ENCODE data around the gene PPP5C.
A peak's percentile ranks its signal among the peaks of the same experiment; 100 is the strongest.
"Not testable (repeated sequence)": the region's sequence is repeated elsewhere in the genome, so short reads cannot be mapped to it uniquely, and the experiment has no call there.

Gene PPP5C

GRCh38 chr19:46365561-46365960 is 18.7 kb downstream of the PPP5C start:
- Mint-ChIP-seq H3K4me1 (peaks cover 37% of the 10 kb centered on the region), H3K4me3 (no peak overlapping the region), H3K9me3 (no peaks in the 10 kb centered on the region), H3K27ac (no peak overlapping the region), H3K36me3 (peaks cover 35% of the 10 kb centered on the region), H3K27me3 (no peaks in the 10 kb centered on the region)
- CTCF ChIA-PET, result no interaction called here
- DNase-seq, result no peak

- Mint-ChIP-seq H3K36me3 (peaks cover 34% of the 10 kb centered on the region), H3K9me3 (no peaks in the 10 kb centered on the region), H3K4me3 (no peak overlapping the region), H3K4me1 (peaks cover 35% of the 10 kb centered on the region), H3K27me3 (no peaks in the 10 kb centered on the region), H3K27ac (peak overlapping the region; percentile 20)
- CTCF ChIA-PET, result no interaction called here
- peak; percentile 5 for DNase-seq
These were observed 19.9 kb downstream of the PPP5C start for GRCh38 chr19:46366620-46367292.

- H3K9me3 Mint-ChIP-seq, result no peaks in the 10 kb centered on the region
- H3K4me3 Mint-ChIP-seq, result no peak overlapping the region
- H3K4me1 Mint-ChIP-seq, result peaks cover 37% of the 10 kb centered on the region
- CTCF ChIA-PET, result interaction anchor here (1.5 to 1.9 kb wide), 2 partner anchors 10 to 21 kb away, joined by 4 to 9 read pairs; partner anchors contain the start of gene PPP5C
- H3K27ac Mint-ChIP-seq, result no peak overlapping the region
- H3K27me3 Mint-ChIP-seq, result no peaks in the 10 kb centered on the region
- DNase-seq, result peak; percentile 12
- H3K36me3 Mint-ChIP-seq, result peaks cover 35% of the 10 kb centered on the region
These were observed 20.5 kb downstream of the PPP5C start for GRCh38 chr19:46367426-46367825.

- H3K36me3 Mint-ChIP-seq, result peaks cover 36% of the 10 kb centered on the region
- DNase-seq, result peak; percentile 14
- no peaks in the 10 kb centered on the region for H3K9me3 Mint-ChIP-seq
- H3K4me3 Mint-ChIP-seq, result no peak overlapping the region
- H3K27me3 Mint-ChIP-seq, result no peaks in the 10 kb centered on the region
- H3K27ac Mint-ChIP-seq, result no peak overlapping the region
- CTCF ChIA-PET, result interaction anchor here (0.6 to 1.9 kb wide), 5 partner anchors 9 to 343 kb away, joined by 3 to 9 read pairs (median 4); partner anchors contain the start of gene PPP5C
- peaks cover 37% of the 10 kb centered on the region for H3K4me1 Mint-ChIP-seq
These were observed 21.2 kb downstream of the PPP5C start for GRCh38 chr19:46368116-46368515.

- Mint-ChIP-seq H3K27ac (no peak overlapping the region), H3K27me3 (no peaks in the 10 kb centered on the region), H3K4me1 (peaks cover 26% of the 10 kb centered on the region), H3K9me3 (no peaks in the 10 kb centered on the region), H3K36me3 (peaks cover 28% of the 10 kb centered on the region), H3K4me3 (no peak overlapping the region)
- CTCF ChIA-PET, result interaction anchor here (0.6 to 1.7 kb wide), 3 partner anchors 22 to 113 kb away, joined by 3 to 9 read pairs (median 4); partner anchors contain the start of gene PPP5C
- peak; percentile 20 for DNase-seq
These were observed 22.9 kb downstream of the PPP5C start for GRCh38 chr19:46369817-46370216.

- Mint-ChIP-seq H3K36me3 (peaks cover 24% of the 10 kb centered on the region), H3K27ac (peak overlapping the region; percentile 68), H3K9me3 (no peaks in the 10 kb centered on the region), H3K4me1 (peaks cover 22% of the 10 kb centered on the region), H3K27me3 (no peaks in the 10 kb centered on the region), H3K4me3 (no peak overlapping the region)
- CTCF ChIA-PET, result interaction anchor here (0.6 to 2.0 kb wide), 9 partner anchors 13 to 168 kb away, joined by 3 to 4 read pairs (median 3); partner anchors contain the start of gene PPP5C
- DNase-seq, result peak; percentile 34
These were observed 24.5 kb downstream of the PPP5C start for GRCh38 chr19:46371371-46371901.

- CTCF ChIA-PET, result interaction anchor here (1.0 kb wide), 1 partner anchor 23 kb away, joined by 3 read pairs; no protein-coding TSS in a partner anchor
- H3K27ac Mint-ChIP-seq, result no peak overlapping the region
These were observed 26.1 kb downstream of the PPP5C start for GRCh38 chr19:46372901-46373490.

GRCh38 chr19:46373491-46374359 is 26.8 kb downstream of the PPP5C start:
- Mint-ChIP-seq H3K36me3 (peaks cover 29% of the 10 kb centered on the region), H3K27me3 (no peaks in the 10 kb centered on the region), H3K27ac (no peak overlapping the region), H3K9me3 (no peaks in the 10 kb centered on the region), H3K4me1 (peaks cover 17% of the 10 kb centered on the region), H3K4me3 (no peak overlapping the region)
- CTCF ChIA-PET, result interaction anchor here (0.6 to 1.0 kb wide), 2 partner anchors 22 to 235 kb away, joined by 3 read pairs; no protein-coding TSS in a partner anchor
- DNase-seq, result peak; percentile 13

More at GRCh38 chr19:46372901-46373490, 26.1 kb downstream of the PPP5C start:
- Mint-ChIP-seq H3K36me3 (peaks cover 30% of the 10 kb centered on the region), H3K9me3 (no peaks in the 10 kb centered on the region), H3K4me1 (peaks cover 17% of the 10 kb centered on the region), H3K27me3 (no peaks in the 10 kb centered on the region), H3K4me3 (no peak overlapping the region)
- DNase-seq, result peak; percentile 3

- DNase-seq, result peak; percentile 17
- Mint-ChIP-seq H3K27ac (no peak overlapping the region), H3K4me1 (peaks cover 15% of the 10 kb centered on the region), H3K36me3 (peaks cover 36% of the 10 kb centered on the region), H3K27me3 (no peaks in the 10 kb centered on the region), H3K9me3 (no peaks in the 10 kb centered on the region), H3K4me3 (no peak overlapping the region)
- CTCF ChIA-PET, result interaction anchor here (0.6 kb wide), 1 partner anchor 236 kb away, joined by 3 read pairs; no protein-coding TSS in a partner anchor
These were observed 27.9 kb downstream of the PPP5C start for GRCh38 chr19:46374536-46375475.

- H3K27ac Mint-ChIP-seq, CTCF ChIA-PET, H3K27me3 Mint-ChIP-seq, H3K9me3 Mint-ChIP-seq, H3K4me3 Mint-ChIP-seq: not testable (repeated sequence)
- DNase-seq, result peak; percentile 7
- Mint-ChIP-seq H3K4me1 (peaks cover 15% of the 10 kb centered on the region), H3K36me3 (peaks cover 40% of the 10 kb centered on the region)
These were observed 28.7 kb downstream of the PPP5C start for GRCh38 chr19:46375476-46376067.

- Mint-ChIP-seq H3K27me3 (no peaks in the 10 kb centered on the region), H3K27ac (no peak overlapping the region), H3K4me1 (peaks cover 10% of the 10 kb centered on the region), H3K36me3 (peaks cover 45% of the 10 kb centered on the region), H3K4me3 (no peak overlapping the region), H3K9me3 (no peaks in the 10 kb centered on the region)
- DNase-seq, result peak; percentile 11
- CTCF ChIA-PET, result interaction anchor here (0.7 to 1.6 kb wide), 2 partner anchors 8 to 30 kb away, joined by 3 to 9 read pairs; partner anchors contain the start of gene PPP5C
These were observed 29.6 kb downstream of the PPP5C start for GRCh38 chr19:46376241-46377153.

GRCh38 chr19:46378268-46378667 is 31.4 kb downstream of the PPP5C start:
- Mint-ChIP-seq H3K9me3 (no peaks in the 10 kb centered on the region), H3K27me3 (no peaks in the 10 kb centered on the region), H3K27ac (no peak overlapping the region), H3K4me1 (no peaks in the 10 kb centered on the region), H3K4me3 (no peak overlapping the region), H3K36me3 (peaks cover 52% of the 10 kb centered on the region)
- no peak for DNase-seq
- CTCF ChIA-PET, result interaction anchor here (1.6 kb wide), 1 partner anchor 10 kb away, joined by 9 read pairs; no protein-coding TSS in a partner anchor

Measured in activated naive CD4-positive, alpha-beta T cell treated with anti-CD3 and anti-CD28 coated beads, Interleukin-2, amount 10 ng/mL, durations not matched to agents 7 days and 5 days (primary cell).